GM21825 (cell line): ENCODE results near the gene SEC22B.
"Not testable (repeated sequence)": the region's sequence is repeated elsewhere in the genome, so short reads cannot be mapped to it uniquely, and the experiment has no call there.

Experiments used
- ATAC-seq: cut with Tn5 transposase; IDR thresholded peaks from one replicate; pipeline ENCODE4 v1.9.1; 2021; ENCODE audit warnings: mild to moderate bottlenecking, moderate library complexity; ENCODE audit not compliant: unreplicated experiment

SEC22B gene

DNA sequence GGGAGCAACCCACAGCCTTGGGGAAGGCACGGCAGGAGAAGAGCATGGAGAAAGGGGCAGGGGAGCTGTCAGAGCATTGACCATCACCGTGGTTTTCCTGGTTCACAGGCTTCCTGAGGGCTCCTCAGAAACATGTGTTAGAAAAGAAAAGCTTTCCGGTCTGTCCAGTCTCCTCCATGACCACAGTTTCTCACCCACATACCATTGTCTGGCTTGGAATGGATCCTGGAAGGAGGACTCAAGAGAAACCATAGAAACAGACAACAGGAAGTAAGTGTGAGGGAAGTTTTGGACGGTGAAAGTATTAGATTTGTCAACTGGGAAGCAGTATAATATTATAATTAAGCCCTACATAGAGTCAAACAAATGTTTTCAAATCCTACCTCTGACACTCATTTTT lies 55.8 kb downstream of the SEC22B start:
- not testable (repeated sequence) for ATAC-seq

DNA sequence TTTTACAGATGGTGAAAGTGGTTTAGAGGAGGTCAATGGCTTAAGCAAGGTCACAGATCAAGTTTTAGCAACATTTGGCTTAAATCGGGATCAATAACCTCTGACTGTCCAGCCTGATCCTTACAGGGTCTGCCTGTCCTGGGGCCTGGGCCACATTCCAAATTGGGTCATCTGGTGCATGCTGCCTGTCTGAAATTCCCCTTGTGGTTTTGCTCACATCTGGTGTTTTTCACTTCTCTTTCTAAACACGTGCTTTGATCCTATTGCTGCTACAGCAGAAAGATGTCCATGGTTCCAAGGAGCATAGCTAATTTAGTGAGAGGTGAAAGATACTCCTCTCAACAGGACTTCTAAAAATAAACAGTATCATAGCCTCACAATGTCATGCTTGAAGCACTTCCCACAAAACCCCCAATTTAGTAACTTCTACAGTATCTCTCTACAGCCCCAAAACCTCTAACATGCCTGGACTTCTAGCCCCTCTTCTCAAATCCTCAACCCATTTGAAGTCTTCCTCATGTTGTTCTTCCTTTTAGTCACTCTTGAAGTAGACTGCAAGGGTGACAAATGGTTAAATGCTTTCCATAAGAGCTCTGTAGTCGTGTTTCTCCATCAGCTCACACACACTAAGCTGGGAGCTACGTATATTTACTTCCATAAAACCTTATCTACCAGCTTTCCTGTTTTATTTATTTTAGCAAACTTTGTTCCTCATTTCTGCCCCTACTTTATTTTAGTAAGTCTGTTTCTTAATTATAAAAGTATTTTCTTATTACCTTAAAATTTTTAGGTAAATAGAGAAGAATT lies 58.7 kb downstream of the SEC22B start:
- ATAC-seq, result peak; percentile 67

DNA sequence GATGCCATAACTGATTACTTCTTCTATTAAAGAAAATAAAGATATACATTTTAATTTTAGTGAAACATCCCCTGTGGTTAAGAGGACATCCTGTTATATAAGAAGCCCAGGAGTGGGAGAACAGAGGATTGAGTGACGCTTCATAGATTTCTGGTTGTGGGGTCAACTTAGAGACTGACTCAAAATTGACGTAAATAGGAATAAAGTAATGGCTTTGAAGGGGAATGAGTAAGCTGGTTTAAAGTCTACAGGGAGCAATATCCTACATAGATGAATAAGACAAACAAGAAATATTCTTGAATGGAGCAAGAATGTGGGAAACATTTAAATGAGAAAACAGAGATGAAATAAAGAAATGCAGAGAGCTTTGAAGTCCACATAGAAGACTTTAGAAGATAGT lies 60.2 kb downstream of the SEC22B start:
- not testable (repeated sequence) for ATAC-seq

DNA sequence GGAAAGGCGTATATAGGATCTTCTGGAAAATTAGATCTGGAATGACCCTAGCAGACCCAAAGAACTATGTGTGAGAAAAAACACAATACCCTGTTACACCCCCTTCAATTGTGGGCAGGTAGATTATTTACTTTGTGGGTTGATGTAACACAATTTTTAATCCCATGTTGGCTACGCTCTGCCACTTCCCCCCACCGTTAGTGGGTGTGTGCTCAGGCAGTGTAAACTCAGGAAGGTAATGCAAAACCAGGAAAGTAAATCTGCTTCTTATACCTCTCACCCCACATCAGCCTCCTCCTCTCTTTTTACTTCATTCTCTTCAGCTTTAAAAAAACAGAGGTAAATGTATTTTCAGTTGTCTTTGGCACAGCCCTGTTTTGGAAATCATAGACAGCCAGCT lies 63.2 kb downstream of the SEC22B start:
- not testable (repeated sequence) for ATAC-seq

DNA sequence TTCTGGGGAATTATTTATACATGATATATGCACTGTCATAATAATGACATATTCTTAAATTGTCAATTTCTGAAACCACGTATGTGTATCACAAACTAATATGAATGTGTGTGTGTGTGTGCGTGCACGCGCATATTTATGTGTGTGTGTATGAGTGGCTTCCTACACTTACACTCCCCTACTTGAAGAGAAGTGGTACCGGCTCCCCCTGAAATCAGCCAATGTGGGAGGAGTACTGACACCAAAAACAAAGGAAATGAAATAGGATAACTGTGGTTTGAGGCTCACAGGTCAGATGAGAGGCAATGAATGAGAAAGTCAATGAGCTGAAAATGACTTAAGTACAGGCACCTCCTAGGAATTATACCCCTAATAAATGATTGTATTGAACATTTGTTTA lies 64.1 kb downstream of the SEC22B start:
- ATAC-seq, result not testable (repeated sequence)

DNA sequence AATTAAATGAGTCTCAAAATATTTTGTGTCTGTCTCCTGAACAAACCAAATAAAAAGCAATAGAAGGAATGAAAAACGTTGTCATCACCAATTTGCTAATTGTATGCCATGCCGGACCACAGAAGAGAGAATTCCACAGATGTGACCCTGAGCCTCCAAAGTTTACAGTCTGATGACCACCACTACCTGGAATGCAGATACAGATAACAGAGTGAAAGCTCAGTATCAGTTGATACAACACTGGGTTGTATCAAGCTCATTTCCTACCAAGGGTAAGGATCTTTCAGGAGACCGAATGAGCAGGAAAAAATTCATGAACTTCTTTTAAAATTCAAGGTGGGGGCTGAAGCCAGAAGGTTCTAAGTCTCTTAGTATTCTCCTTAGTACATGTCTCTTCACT lies 64.5 kb downstream of the SEC22B start:
- ATAC-seq, result not testable (repeated sequence)

DNA sequence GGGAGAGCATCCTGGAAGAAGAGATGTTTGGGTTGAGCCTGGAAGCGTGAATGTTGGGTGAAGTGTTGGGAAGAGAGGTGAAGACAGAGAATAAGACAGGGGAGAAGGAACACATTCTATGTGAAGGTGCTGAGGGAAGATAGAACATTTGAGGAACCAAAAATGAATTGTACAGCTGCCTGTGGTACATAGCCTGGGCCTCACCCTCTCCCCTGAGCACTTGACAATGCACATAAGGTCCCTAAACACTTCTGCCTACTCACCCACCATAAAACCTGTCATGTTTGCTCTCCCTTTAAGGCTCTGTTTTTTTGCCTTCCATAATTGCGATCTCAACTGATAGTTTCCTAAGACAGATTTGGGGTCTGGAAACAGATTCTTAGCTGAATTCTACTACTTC lies 65.3 kb downstream of the SEC22B start:
- ATAC-seq, result not testable (repeated sequence)

DNA sequence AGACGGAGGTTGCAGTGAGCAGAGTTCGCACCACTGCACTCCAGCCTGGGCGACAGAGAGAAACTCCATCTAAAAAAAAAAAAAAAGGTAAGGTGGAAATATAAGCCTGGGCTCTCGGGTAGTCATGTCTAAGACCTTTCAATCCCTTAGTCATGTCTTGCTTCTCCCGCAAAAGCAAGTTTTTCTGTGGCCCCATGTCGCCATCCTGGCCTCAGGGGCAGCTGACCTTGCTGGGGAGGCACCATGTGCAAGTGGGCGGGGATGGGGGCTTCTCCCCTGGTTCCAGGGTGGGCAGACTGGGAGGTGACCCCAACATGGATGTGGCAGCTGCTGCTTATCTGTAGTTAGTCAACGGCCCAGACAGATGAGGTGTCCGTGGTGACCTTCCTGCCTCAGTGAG lies 66.7 kb downstream of the SEC22B start:
- not testable (repeated sequence) for ATAC-seq

DNA sequence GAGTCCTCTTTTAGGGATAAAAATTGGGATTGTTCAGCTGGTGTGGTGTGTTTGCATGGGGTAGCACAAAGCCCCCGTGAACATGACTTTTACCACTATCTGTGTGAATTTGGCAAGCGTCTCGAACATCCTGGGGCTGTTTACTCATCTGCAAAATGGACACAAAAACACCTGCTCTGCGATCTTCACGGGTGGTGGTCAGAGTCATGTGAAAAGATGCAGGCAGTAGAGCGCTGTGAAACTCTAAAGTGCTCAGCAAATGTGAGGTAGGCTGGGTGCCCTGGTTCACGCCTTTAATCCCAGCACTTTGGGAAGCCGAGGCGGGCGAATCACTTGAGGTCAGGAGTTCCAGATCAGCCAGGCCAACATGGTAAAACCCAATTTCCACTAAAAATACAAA lies 67.1 kb downstream of the SEC22B start:
- ATAC-seq, result not testable (repeated sequence)

DNA sequence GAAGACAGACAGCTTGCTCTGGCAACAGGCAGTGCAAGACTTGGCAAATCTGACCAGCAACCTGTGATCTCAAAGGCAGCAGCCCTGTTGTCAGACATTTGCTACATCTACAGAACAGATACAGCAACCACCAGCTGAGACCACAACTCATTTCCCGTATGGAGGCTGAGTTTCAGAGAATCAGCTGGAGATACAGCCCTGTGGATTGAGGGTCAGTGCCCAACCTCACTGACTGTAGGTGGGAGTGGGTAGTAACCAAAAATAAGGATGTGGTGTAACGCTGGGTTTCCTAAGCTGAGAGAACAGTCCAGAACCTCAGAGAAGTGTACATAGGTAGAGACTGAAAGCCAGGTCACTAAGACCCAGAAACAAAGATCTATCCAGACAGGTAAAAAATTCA lies 71.0 kb downstream of the SEC22B start:
- not testable (repeated sequence) for ATAC-seq

DNA sequence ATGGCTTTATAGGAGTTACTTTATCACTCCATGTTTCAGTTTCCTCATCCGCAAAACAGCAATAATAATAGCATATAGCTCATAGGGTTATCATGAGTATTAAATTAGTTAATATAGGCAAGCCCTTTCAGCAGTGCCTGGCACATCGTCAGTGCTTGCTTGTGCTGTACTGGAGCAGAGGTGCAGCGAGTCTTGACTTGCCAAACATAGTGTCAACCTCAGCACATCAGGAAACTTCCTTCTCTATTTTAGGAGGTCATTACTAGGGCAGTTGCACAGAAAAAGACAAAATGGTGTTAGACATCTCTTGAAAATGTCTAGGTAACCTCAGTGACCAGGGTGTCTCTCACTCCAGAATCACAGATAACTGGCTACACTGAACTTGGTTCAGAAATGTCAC lies 72.6 kb downstream of the SEC22B start:
- not testable (repeated sequence) for ATAC-seq

DNA sequence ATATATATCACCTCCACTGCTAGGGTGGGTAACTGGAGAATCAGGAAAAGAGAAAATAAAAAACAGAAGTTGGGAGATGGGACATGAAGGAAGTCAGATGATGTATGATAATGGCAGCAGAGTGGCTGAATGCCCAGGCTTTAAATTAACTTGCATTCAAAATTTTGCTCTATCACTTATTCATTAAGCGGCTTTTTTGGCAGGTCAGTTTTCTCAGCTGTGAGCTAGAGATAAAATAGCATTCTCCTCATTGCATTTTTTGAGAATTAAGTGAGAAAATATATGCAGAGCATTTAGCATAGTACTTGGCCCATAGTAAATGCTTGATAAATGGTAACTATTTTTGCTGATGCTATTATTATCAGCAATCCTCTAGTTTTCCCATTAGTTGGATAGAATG lies 74.7 kb downstream of the SEC22B start:
- ATAC-seq, result not testable (repeated sequence)
